DND-41 (cell line): ENCODE results near the gene CCDC92.

Experiments used
- ATAC-seq: fragments of 200-7000 bp; cut with Tn5 transposase; 3 replicates; pipeline ENCODE4 v1.9.1; 2021; ENCODE audit warnings: low read depth; ENCODE audit not compliant: insufficient read depth
- DNase-seq: peaks from one replicate; pipeline ENCODE4 v3.0.0-alpha.2; 2020
- H2AFZ ChIP-seq: 2 replicates; pipeline ENCODE4 v1.6.0; 2012; ENCODE audit warnings: low read depth, low read length
- H3K27ac ChIP-seq: 2 replicates; pipeline ENCODE4 v1.5.1; 2012; ENCODE audit warnings: low read length, inconsistent platforms
- H3K27me3 ChIP-seq: fragments of 200-600 bp; sonication (generic); 2 replicates; pipeline ENCODE4 v1.6.0; 2012; ENCODE audit warnings: low read length, mild to moderate bottlenecking, inconsistent platforms; ENCODE audit not compliant: insufficient read depth, poor library complexity
- H3K36me3 ChIP-seq: 2 replicates; pipeline ENCODE4 v1.5.1; 2012; ENCODE audit warnings: low read length, inconsistent platforms; ENCODE audit not compliant: insufficient read depth
- H3K4me1 ChIP-seq: 2 replicates; pipeline ENCODE4 v1.5.1; 2012; ENCODE audit warnings: mild to moderate bottlenecking, low read length; ENCODE audit not compliant: insufficient read depth
- H3K4me2 ChIP-seq: 2 replicates; pipeline ENCODE4 v1.6.0; 2012; ENCODE audit warnings: mild to moderate bottlenecking, moderate library complexity, low read length, inconsistent platforms; ENCODE audit not compliant: insufficient read depth
- H3K4me3 ChIP-seq, 2 experiments: fragments of 200-600 bp in 1 of 2; shearing (Covaris generic) in 1 of 2; 2 replicates each; pipeline ENCODE4 v1.5.1; 2012 to 2016; ENCODE audit warnings: inconsistent platforms in 2 of 2, low read length in 2 of 2, mild to moderate bottlenecking in 2 of 2, low read depth in 1 of 2, moderate library complexity in 1 of 2
- H3K79me2 ChIP-seq: 2 replicates; pipeline ENCODE4 v1.6.0; 2012; ENCODE audit warnings: low read length, inconsistent platforms; ENCODE audit not compliant: insufficient read depth
- H3K9ac ChIP-seq: 2 replicates; pipeline ENCODE4 v1.6.0; 2012; ENCODE audit warnings: low read depth, mild to moderate bottlenecking, inconsistent platforms, low read length, moderate library complexity
- H3K9me3 ChIP-seq: 2 replicates; pipeline ENCODE4 v1.5.1; 2012; ENCODE audit warnings: low read length, moderate library complexity, mild to moderate bottlenecking, inconsistent platforms; ENCODE audit not compliant: insufficient read depth, severe bottlenecking
- H4K20me1 ChIP-seq: 2 replicates; pipeline ENCODE4 v1.6.0; 2012; ENCODE audit warnings: low read length; ENCODE audit not compliant: insufficient read depth
- CTCF ChIP-seq: IDR thresholded peaks from 2 replicates; pipeline ENCODE4 v1.5.1; 2012; ENCODE audit warnings: borderline replicate concordance, low read length, moderate library complexity, mild to moderate bottlenecking; ENCODE audit not compliant: poor library complexity, severe bottlenecking; ENCODE audit errors: extremely low read depth
- EZH2 ChIP-seq: IDR thresholded peaks from 3 replicates; pipeline ENCODE4 v1.6.1; 2012; ENCODE audit warnings: borderline replicate concordance, low read depth, mild to moderate bottlenecking, moderate library complexity, low read length, inconsistent platforms; ENCODE audit not compliant: severe bottlenecking

The CCDC92 gene

GRCh38 chr12:123903301-123904065 is 69.1 kb downstream of the CCDC92 start:
- DNase-seq (no peak), ATAC-seq (no peak)
- Histone ChIP-seq H3K27ac (no peak overlapping the region), H3K4me2 (no peak overlapping the region), H3K9ac (no peak overlapping the region), H2AFZ (no peak overlapping the region), H4K20me1 (no peaks in the 10 kb centered on the region), H3K27me3 (no peaks in the 10 kb centered on the region), H3K9me3 (no peaks in the 10 kb centered on the region), H3K4me3 (no peak overlapping the region), H3K79me2 (no peaks in the 10 kb centered on the region), H3K36me3 (no peaks in the 10 kb centered on the region), H3K4me1 (no peaks in the 10 kb centered on the region; the same call in 1 of the 2 replicates)
- TF ChIP-seq EZH2 = no peak
- TF ChIP-seq CTCF = no peak

GRCh38 chr12:123902821-123903220 is 69.8 kb downstream of the CCDC92 start:
- TF ChIP-seq EZH2 (no peak), CTCF (no peak)
- H3K36me3 ChIP-seq = no peaks in the 10 kb centered on the region
- H3K9ac ChIP-seq = no peak overlapping the region
- no peak for ATAC-seq
- no peak overlapping the region for H2AFZ ChIP-seq
- no peaks in the 10 kb centered on the region; the same call in 1 of the 2 replicates for H3K4me1 ChIP-seq
- H3K27me3 ChIP-seq = no peaks in the 10 kb centered on the region
- no peak overlapping the region for H3K27ac ChIP-seq
- H3K4me2 ChIP-seq = no peak overlapping the region
- no peaks in the 10 kb centered on the region for H4K20me1 ChIP-seq
- H3K79me2 ChIP-seq = no peaks in the 10 kb centered on the region
- H3K9me3 ChIP-seq = no peaks in the 10 kb centered on the region
- H3K4me3 ChIP-seq = no peak overlapping the region
- no peak for DNase-seq

- H3K4me3 ChIP-seq = no peak overlapping the region
- H4K20me1 ChIP-seq = no peaks in the 10 kb centered on the region
- TF ChIP-seq EZH2 = no peak
- no peak for TF ChIP-seq CTCF
- ATAC-seq = peak; percentile 80
- H3K79me2 ChIP-seq = no peaks in the 10 kb centered on the region
- no peak overlapping the region for H3K27ac ChIP-seq
- DNase-seq = peak; percentile 44
- H3K4me1 ChIP-seq = no peaks in the 10 kb centered on the region; the same call in 1 of the 2 replicates
- no peak overlapping the region for H3K9ac ChIP-seq
- no peak overlapping the region for H3K4me2 ChIP-seq
- no peaks in the 10 kb centered on the region for H3K27me3 ChIP-seq
- no peaks in the 10 kb centered on the region for H3K36me3 ChIP-seq
- no peak overlapping the region for H2AFZ ChIP-seq
- H3K9me3 ChIP-seq = no peaks in the 10 kb centered on the region
Observed at GRCh38 chr12:123900871-123901376, 71.7 kb downstream of the CCDC92 start.
